ENCODE data around the gene GABBR2.

Gene GABBR2

DNA sequence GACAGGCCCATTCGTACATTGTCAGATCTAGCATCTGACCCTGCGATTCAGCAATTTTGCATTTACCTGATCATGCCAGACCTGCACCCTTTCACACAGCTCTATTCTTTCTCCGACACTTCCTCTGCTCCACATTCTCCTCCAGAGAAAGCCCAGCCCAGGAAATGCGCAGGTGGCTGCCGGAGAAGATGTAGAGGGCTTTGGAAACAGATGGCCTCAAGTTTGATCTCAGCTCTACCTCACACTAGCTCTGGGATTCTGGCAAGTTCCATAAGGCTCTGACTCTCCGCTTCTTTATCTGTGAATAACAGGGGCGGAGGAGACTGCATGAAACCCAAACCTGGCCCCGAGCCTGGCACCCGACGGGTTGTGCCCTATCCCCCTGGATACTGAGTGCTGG is 61.5 kb downstream of the GABBR2 start:
- TF ChIP-seq, protein P1, sequence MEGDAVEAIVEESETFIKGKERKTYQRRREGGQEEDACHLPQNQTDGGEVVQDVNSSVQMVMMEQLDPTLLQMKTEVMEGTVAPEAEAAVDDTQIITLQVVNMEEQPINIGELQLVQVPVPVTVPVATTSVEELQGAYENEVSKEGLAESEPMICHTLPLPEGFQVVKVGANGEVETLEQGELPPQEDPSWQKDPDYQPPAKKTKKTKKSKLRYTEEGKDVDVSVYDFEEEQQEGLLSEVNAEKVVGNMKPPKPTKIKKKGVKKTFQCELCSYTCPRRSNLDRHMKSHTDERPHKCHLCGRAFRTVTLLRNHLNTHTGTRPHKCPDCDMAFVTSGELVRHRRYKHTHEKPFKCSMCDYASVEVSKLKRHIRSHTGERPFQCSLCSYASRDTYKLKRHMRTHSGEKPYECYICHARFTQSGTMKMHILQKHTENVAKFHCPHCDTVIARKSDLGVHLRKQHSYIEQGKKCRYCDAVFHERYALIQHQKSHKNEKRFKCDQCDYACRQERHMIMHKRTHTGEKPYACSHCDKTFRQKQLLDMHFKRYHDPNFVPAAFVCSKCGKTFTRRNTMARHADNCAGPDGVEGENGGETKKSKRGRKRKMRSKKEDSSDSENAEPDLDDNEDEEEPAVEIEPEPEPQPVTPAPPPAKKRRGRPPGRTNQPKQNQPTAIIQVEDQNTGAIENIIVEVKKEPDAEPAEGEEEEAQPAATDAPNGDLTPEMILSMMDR (IDR thresholded peaks at IDR 0.05; ENCODE audit: low read depth, low read length) = no peak
- no peak overlapping the region for H3K4me3 ChIP-seq (ENCODE audit: low read depth, low read length)

DNA sequence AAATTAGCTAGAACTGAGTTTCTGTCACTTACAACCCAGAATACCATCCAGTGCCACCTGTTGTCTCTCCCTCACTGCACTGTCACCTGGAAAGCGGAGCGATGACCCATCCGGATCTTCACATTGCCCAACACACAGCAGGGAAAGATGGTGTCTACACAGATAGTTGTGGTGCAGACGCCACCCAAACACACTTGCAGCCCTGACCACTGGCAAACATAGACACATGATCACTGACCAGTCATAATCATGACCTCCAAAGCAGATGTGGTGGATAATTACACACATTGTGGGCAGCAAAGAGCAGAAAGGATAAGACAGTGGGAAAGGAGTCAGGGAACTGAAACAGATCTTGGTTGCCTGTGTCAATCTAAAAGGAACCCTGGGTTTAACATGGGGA is 64.7 kb downstream of the GABBR2 start:
- TF ChIP-seq, protein P1 (IDR thresholded peaks at IDR 0.05; ENCODE audit: low read depth, low read length) = no peak

DNA sequence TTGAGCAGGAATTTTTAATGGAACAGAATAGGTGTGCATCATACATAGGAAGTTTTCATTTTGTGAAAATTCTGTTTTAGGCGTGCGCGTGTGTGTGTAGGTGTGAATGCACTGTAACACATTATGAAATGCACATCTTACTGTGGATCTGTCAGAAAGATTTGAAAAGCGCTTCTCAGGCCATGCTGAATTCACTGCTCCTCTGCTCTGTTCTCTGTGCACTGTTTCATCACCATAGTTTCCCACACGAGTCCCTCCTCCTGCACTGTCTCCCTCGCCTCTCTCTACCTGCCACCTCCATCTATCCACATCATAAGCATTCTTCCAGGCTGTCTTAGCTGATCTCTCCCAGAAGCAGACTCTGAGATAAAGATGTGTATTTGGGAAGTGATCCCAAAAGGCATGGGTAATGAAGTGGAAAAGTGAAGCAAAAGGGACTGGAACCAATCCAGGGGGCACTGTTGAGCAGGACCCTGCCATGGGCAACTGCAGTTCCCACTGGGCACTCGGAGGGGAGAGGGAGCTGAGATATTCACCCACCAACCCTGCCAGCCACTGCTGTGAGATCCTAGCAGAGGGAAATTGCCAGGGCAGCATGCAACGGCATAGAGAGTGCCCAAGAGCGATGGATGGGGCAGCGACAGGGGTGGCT is 65.9 kb downstream of the GABBR2 start:
- TF ChIP-seq, protein P1 (IDR thresholded peaks at IDR 0.05; ENCODE audit: low read depth, low read length) = 0 out of 2 replicates have a peak, but pooled peaks have one; percentile 6

More for the DNA sequence above, 64.7 kb downstream of the GABBR2 start:
- no peak overlapping the region for H3K4me3 ChIP-seq (ENCODE audit: low read depth, low read length)

DNA sequence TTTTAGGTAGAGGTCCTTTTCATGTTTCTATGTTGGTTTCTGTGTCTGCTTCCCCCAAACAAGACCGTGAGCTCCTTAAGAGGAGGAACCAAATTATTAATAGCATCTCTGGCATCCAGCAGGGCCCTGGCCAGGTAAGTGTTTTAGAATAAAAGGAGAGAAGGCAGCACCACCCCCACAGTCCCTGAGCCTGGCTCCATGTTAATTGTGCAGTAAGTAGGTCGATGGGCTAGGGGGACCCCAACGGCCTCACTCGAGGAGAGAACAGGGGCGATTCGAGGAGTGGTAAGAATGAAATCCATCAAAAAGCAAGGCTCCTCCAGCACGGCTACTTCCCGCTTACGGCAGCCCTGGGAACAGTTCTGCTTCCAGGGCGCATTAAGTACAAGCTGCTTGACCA is 67.0 kb downstream of the GABBR2 start:
- TF ChIP-seq, protein P1 (IDR thresholded peaks at IDR 0.05; ENCODE audit: low read depth, low read length) = no peak
- H3K4me3 ChIP-seq (ENCODE audit: low read depth, low read length) = no peak overlapping the region

More for the DNA sequence above, 65.9 kb downstream of the GABBR2 start:
- H3K4me3 ChIP-seq (ENCODE audit: low read depth, low read length) = no peak overlapping the region

DNA sequence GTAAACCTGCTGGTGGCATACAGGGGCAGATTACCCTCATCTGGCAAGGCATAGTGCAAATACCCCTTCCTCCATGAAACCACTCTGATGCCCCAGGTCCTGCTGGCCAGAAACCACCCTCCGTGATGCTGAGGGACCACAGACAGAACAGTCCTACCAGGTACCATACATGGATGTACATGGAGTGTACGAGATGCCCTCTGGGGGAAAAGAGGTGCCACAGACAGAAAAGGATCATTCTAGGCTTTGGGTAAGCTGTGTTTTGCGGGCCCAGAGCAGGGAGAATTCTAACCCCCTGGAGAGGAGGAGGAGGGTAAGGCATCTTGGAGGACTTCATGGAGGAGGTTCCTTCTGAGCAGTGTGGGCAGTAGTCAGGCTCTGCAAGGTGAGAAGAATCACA is 68.3 kb downstream of the GABBR2 start:
- TF ChIP-seq, protein P1 (IDR thresholded peaks at IDR 0.05; ENCODE audit: low read depth, low read length) = no peak

DNA sequence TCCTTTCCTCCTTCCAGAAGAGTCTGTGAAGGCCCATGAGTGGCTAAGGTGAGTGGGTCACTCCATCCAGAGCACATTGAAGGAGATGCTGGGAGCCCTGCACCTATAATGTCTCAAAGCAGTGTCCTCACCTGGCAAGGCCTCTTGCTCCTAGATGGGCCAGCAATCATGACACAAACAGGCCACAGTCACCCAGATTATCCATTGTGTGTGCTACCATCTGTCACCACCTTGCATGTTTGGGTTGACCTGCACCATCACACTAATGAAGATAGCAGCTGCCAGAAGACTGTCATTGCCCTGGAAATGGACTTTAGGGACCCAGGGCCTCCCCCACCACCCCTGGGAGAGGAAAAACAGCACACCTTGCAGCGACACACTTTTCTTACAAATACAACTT is 69.6 kb downstream of the GABBR2 start:
- no peak overlapping the region for H3K4me3 ChIP-seq (ENCODE audit: low read depth, low read length)
- TF ChIP-seq, protein P1 (IDR thresholded peaks at IDR 0.05; ENCODE audit: low read depth, low read length) = no peak

More for the DNA sequence above, 68.3 kb downstream of the GABBR2 start:
- H3K4me3 ChIP-seq (ENCODE audit: low read depth, low read length) = no peak overlapping the region

DNA sequence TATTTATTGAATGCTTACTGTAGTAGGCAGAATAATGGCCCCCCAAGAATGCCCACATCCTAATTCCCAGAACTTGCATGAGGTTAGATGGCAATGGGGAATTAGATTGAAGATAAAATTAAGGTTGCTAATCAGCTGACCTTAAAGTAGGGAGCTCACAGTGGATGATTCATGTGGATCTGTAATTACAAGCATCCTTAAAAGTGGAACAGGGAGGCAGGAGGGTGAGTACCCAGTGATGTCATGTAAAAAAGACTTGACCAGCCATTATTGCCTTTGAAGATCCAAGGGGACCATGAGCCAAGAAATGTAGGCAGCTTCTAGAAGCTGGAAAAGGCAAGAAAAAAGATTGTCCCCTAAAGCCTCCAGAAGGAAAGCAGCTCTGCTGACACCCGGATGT is 71.4 kb downstream of the GABBR2 start:
- TF ChIP-seq, protein P1 (IDR thresholded peaks at IDR 0.05; ENCODE audit: low read depth, low read length) = no peak
- no peak overlapping the region for H3K4me3 ChIP-seq (ENCODE audit: low read depth, low read length)
